Chondrocyte (in vitro differentiated cells): ENCODE data around the gene CRB3. TPM values are rescaled to one million over a fixed set of nuclear protein-coding genes. Genes with fewer than 3 reads are reported as not detected.
"Not testable (repeated sequence)": the region's sequence is repeated elsewhere in the genome, so short reads cannot be mapped to it uniquely, and the experiment has no call there.

Experiments used
- DNase-seq: peaks from one replicate; pipeline ENCODE4 v3.0.0; 2021; ENCODE audit warnings: mixed read lengths, low spot score
- H3K27ac Mint-ChIP-seq: one replicate; pipeline ENCODE4 v1.8.0; 2021; ENCODE audit warnings: mild to moderate bottlenecking, moderate library complexity, mixed read lengths; ENCODE audit not compliant: unreplicated experiment
- H3K27me3 Mint-ChIP-seq: 2 replicates; pipeline ENCODE4 v1.8.0; 2021; ENCODE audit warnings: low read depth, mixed read lengths
- H3K36me3 Mint-ChIP-seq: 2 replicates; pipeline ENCODE4 v1.8.0; 2021; ENCODE audit warnings: low read depth, mixed read lengths
- H3K4me1 Mint-ChIP-seq: 2 replicates; pipeline ENCODE4 v1.8.0; 2021; ENCODE audit warnings: low read depth, mild to moderate bottlenecking, mixed read lengths
- H3K4me3 Mint-ChIP-seq: one replicate; pipeline ENCODE4 v1.8.0; 2021; ENCODE audit warnings: mild to moderate bottlenecking, moderate library complexity, mixed read lengths; ENCODE audit not compliant: unreplicated experiment
- H3K9me3 Mint-ChIP-seq: 2 replicates; pipeline ENCODE4 v1.8.0; 2021; ENCODE audit warnings: low read depth, mixed read lengths
- total RNA-seq: library from RNA; stranded (reverse); gene quantifications from 3 replicates; pipeline ENCODE4 v1.2.1, GENCODE V29; 2021
- TF ChIP-seq, protein P1 (sequence below): fragments of 200-600 bp; sonication (generic); IDR thresholded peaks from 2 replicates; pipeline ENCODE4 v1.5.0; 2021; ENCODE audit warnings: antibody characterized with exemption, mild to moderate bottlenecking, moderate library complexity

CRB3 gene
- total RNA-seq, 1 donor from 2014 or later = 0.32 TPM

DNA sequence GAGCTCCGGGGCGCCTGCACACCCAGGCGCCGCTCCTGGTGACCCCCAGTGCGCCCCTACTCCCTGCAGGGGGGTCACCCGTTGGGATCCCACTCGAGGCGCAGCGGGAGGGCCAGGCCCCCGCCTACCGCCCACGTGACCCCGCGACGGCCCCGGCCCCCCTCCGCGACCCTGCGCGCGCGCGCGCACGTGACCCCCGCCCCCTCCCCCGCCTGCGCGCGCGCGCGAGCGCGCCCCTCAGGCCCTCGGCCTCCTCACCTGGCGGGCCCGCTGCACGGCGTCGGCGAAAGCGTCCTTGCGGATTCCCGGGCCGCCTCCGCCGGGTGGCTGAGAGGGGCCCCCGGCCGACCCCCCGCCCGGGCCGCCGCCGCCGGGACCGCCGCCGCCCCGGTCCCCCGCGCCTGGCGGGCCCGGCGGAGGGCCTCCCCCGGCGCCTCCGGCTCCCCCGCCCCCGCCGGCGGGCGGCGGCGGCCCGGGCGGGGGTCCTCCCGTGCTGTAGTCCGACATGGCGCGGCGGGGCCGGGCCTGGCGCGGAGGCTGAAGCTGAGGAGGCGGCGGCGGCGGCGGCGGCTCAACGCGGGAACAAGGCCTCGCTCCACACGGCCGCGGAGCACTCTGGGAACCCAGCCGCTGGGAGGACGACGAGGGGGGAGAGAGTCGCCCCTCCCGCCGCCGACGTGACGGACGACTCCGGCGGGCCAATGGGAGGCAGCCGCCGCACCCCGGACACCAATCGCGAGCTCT is 39.7 kb upstream of the CRB3 start, which contains the start of gene KHSRP:
Gene KHSRP (minus strand): TSS at position 617 of the 744 bp plus-strand sequence. CDS start 110 bp downstream, at position 507.
- Mint-ChIP-seq H3K4me3 (peak within 1 kb of the TSS; percentile 85), H3K9me3 (no peaks in the 10 kb centered on the region), H3K27me3 (no peaks in the 10 kb centered on the region), H3K4me1 (peaks cover 28% of the 10 kb centered on the region), H3K36me3 (peaks cover 6% of the 10 kb centered on the region), H3K27ac (peak within 1 kb of the TSS; percentile 95)
- TF ChIP-seq, protein P1, sequence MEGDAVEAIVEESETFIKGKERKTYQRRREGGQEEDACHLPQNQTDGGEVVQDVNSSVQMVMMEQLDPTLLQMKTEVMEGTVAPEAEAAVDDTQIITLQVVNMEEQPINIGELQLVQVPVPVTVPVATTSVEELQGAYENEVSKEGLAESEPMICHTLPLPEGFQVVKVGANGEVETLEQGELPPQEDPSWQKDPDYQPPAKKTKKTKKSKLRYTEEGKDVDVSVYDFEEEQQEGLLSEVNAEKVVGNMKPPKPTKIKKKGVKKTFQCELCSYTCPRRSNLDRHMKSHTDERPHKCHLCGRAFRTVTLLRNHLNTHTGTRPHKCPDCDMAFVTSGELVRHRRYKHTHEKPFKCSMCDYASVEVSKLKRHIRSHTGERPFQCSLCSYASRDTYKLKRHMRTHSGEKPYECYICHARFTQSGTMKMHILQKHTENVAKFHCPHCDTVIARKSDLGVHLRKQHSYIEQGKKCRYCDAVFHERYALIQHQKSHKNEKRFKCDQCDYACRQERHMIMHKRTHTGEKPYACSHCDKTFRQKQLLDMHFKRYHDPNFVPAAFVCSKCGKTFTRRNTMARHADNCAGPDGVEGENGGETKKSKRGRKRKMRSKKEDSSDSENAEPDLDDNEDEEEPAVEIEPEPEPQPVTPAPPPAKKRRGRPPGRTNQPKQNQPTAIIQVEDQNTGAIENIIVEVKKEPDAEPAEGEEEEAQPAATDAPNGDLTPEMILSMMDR = no peak
- DNase-seq = no peak

DNA sequence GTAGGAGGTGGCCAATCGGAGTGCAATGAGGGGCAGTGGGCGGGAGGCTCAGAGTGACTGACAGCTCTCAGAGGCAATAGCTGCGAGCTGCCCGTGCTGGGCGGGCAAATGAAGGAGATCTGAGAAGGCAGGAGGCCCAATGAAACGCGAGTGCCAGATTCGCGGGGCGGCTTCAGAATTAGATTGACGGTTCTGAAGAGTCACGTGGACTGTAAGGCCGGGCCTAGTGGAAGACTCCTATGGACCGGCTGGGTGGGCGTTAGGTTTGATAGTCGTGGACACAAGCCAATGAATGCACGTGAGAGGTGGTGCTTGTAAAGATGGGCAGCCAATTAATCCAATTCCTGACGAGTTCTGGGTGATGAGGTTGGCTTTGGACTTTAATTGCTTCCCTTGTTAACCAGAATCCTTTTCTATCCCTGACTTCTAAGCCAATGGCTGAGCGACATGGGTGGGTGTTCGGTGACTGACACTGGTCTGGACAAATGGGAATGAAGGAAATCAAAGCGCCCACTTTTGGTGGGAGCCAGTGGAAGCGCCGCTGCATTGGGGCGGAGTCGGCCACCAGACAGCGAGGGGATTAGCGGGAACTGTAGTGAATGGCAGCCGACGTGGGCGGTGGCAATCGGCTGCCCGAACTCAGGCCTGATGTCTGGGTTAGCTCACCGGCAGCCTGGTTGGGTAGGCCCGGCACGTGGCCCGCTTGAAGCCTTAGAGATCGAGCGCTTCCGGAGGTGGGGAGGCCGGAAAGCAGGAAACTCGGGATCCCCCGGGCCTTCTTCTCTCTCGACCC is 38.9 kb upstream of the CRB3 start:
- peak; percentile 100 for DNase-seq
- Mint-ChIP-seq H3K27ac (peak overlapping the region; percentile 95), H3K27me3 (peaks cover 1% of the 10 kb centered on the region), H3K4me3 (peak overlapping the region; percentile 65), H3K36me3 (peaks cover 3% of the 10 kb centered on the region), H3K4me1 (peaks cover 28% of the 10 kb centered on the region), H3K9me3 (no peaks in the 10 kb centered on the region)
- TF ChIP-seq, protein P1 = peak; percentile 2

DNA sequence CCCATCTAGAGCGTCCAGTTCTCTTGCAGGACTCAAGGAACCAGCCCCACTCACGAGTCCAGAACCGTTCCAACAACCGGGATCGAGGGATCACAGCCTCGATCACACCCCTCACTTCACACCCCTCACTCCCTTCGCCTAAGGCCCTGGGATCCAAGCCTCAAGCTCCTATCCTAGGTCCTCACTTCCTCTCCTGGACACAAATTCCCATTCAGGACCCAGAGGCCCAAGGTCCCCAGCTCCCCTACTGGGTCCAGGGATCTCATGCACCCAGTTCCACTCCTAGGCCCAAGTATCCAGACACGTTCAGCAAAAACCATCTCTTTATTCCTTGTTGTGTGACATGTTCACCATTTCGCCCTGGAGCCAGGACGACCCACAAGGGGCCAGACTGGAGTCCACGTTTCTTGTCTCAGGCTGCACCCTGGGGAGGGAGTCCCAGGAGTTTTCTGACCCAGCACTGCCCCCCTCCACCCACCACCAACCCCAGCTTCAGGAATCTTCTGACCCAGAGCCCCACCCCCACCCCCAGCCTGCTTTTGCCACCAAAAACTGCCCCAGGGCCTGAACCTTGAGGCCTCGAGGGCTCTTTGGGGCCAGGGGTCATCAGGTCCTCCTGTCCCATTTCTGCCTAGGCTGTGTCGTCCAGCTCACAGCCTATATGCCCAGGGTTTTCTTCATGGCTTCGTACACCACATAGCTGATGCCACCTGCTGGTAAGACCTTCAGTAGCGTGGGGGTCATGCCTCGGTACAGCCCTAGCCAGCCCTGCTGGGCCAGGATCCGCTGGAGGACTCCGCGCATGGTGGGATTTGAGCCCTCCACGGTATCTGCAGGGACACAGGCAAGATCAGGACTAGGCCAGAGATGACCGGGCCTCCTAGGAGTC is 38.1 kb upstream of the CRB3 start:
- peaks cover 3% of the 10 kb centered on the region for H3K36me3 Mint-ChIP-seq

DNA sequence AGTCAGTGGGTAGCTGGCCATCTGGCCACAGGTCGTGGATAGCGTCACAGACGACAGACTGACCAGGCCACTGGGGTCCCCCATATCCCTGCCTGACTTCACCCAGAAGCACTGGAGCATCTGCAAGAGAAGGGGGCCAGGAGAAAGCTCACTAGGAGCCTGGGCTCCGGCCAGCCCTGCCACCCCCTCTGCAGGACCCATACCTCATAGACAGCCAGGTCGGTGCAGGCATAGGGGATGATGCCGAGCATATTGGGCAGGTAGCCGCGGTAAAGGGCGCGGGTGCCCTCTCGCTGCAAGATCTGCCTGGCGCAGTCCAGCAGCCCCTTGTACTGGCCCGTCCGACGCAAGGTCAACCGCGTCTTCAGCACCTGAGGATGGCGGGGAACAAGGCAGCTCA is 36.9 kb upstream of the CRB3 start:
- H3K4me1 Mint-ChIP-seq = peaks cover 21% of the 10 kb centered on the region
- H3K9me3 Mint-ChIP-seq = no peaks in the 10 kb centered on the region
- DNase-seq = no peak
- TF ChIP-seq, protein P1 = no peak
- peaks cover 2% of the 10 kb centered on the region for H3K27me3 Mint-ChIP-seq
- H3K4me3 Mint-ChIP-seq = no peak overlapping the region
- no peak overlapping the region for H3K27ac Mint-ChIP-seq
- H3K36me3 Mint-ChIP-seq = peaks cover 2% of the 10 kb centered on the region

More for the DNA sequence above, 38.1 kb upstream of the CRB3 start:
- Mint-ChIP-seq H3K9me3 (no peaks in the 10 kb centered on the region), H3K27ac (peak overlapping the region; percentile 95), H3K4me1 (peaks cover 28% of the 10 kb centered on the region), H3K4me3 (peak overlapping the region; percentile 28), H3K27me3 (peaks cover 2% of the 10 kb centered on the region)
- DNase-seq = no peak
- TF ChIP-seq, protein P1 = peak; percentile 14

DNA sequence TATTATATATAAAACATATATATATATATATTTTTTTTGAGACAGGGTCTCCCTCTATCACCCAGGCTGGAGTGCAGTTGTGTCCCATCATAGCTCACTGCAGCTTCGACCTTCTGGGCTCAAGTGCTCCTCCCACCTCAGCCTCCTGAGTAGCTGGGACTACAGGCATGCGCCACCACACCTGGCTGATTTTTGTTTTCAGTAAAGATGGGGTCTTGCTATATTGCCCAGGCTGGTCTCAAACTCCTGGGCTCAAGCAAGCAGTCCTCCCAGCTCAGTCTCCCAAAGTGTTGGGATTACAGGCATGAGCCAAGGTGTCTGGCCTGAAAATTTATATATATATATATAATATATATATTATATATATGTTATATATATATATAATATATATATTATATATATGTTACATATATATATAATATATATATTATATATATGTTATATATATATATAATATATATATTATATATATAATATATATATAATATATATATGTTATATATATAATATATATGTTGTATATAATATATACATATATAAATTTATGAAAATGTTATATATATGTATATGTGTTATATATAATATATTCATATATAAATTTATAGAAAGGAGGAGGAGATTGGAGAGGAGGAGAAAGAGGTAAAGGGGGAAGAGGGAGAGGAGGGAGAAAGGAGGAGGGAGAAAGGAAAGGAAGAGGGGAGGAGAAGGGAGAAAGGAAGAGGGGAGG is 35.2 kb upstream of the CRB3 start:
- not testable (repeated sequence) for H3K9me3 Mint-ChIP-seq, DNase-seq, H3K4me1 Mint-ChIP-seq, H3K4me3 Mint-ChIP-seq, H3K27ac Mint-ChIP-seq, H3K27me3 Mint-ChIP-seq, H3K36me3 Mint-ChIP-seq
